ENCODE data around the gene KIAA0513.

Gene KIAA0513

GRCh38 chr16:85005285-85006069 lies 22.1 kb upstream of the KIAA0513 start:
- no peak for FAIRE-seq

- FAIRE-seq, result no peak
Observed at GRCh38 chr16:85006639-85007038, 21.0 kb upstream of the KIAA0513 start.

GRCh38 chr16:85007496-85008214 lies 19.9 kb upstream of the KIAA0513 start:
- no peak for FAIRE-seq

GRCh38 chr16:85008271-85008670 lies 19.3 kb upstream of the KIAA0513 start:
- FAIRE-seq, result no peak

GRCh38 chr16:85010446-85010930 lies 17.1 kb upstream of the KIAA0513 start:
- FAIRE-seq, result no peak

- no peak for FAIRE-seq
Observed at GRCh38 chr16:85010931-85011845, 16.4 kb upstream of the KIAA0513 start, which contains the start of gene ZDHHC7. Gene ZDHHC7 (minus strand): TSS chr16:85011535. CDS start chr16:84990618, 20,917 bp downstream.

- FAIRE-seq, result no peak
Observed at GRCh38 chr16:85011846-85012284, 15.7 kb upstream of the KIAA0513 start.

GRCh38 chr16:85014311-85014710 lies 13.3 kb upstream of the KIAA0513 start:
- no peak for FAIRE-seq

- FAIRE-seq, result no peak
Observed at GRCh38 chr16:85015481-85016187, 12.0 kb upstream of the KIAA0513 start.

GRCh38 chr16:85017151-85017550 lies 10.4 kb upstream of the KIAA0513 start:
- FAIRE-seq, result no peak

- FAIRE-seq, result no peak
Observed at GRCh38 chr16:85017633-85018032, 10.0 kb upstream of the KIAA0513 start.

- no peak for FAIRE-seq
Observed at GRCh38 chr16:85018529-85019236, 8.9 kb upstream of the KIAA0513 start.

- no peak for FAIRE-seq
Observed at GRCh38 chr16:85019659-85020245, 7.8 kb upstream of the KIAA0513 start.

GRCh38 chr16:85025781-85026653 lies 1.6 kb upstream of the KIAA0513 start:
- no peak for FAIRE-seq

GRCh38 chr16:85026703-85027102 lies 892 bp upstream of the KIAA0513 start:
- FAIRE-seq, result no peak

- no peak for FAIRE-seq
Observed at GRCh38 chr16:85027958-85028684, 526 bp downstream of the KIAA0513 start.

- FAIRE-seq, result no peak
Observed at GRCh38 chr16:85028685-85029407, 1.3 kb downstream of the KIAA0513 start.

GRCh38 chr16:85029408-85029784 lies 1.8 kb downstream of the KIAA0513 start:
- no peak for FAIRE-seq

GRCh38 chr16:85029981-85030401 lies 2.4 kb downstream of the KIAA0513 start:
- no peak for FAIRE-seq

Measured in A204.1 (cell line).